ENCODE data around the gene HAND2.

Gene HAND2

GRCh38 chr4:173527103-173527891 is 2.7 kb downstream of the HAND2 start:
- H3K36me3 ChIP-seq (ENCODE audit: control insufficient read depth, insufficient read depth, low read length) = no peaks in the 10 kb centered on the region
- peaks cover 16% of the 10 kb centered on the region for H3K4me1 ChIP-seq (ENCODE audit: control insufficient read depth, insufficient read depth, low read length, poor library complexity, severe bottlenecking)
- H3K27ac ChIP-seq (ENCODE audit: low read depth, low read length, severe bottlenecking) = peak overlapping the region; percentile 45
- H3K9me3 ChIP-seq (ENCODE audit: control insufficient read depth, low read length) = no peaks in the 10 kb centered on the region
- H3K4me3 ChIP-seq (ENCODE audit: extremely low read depth, insufficient read depth, low read length, poor library complexity, severe bottlenecking) = peak overlapping the region; percentile 47
- whole genome bisulfite sequencing, 2 experiments (ENCODE audit: insufficient coverage in 2 of 2) = 2 to 3% methylated on average over 31 to 41 of the region's 42 CpGs

GRCh38 chr4:173526724-173527102 is 3.3 kb downstream of the HAND2 start:
- H3K36me3 ChIP-seq (ENCODE audit: control insufficient read depth, insufficient read depth, low read length) = no peaks in the 10 kb centered on the region
- no peaks in the 10 kb centered on the region for H3K9me3 ChIP-seq (ENCODE audit: control insufficient read depth, low read length)
- peak overlapping the region; percentile 30 for H3K27ac ChIP-seq (ENCODE audit: low read depth, low read length, severe bottlenecking)
- peaks cover 16% of the 10 kb centered on the region for H3K4me1 ChIP-seq (ENCODE audit: control insufficient read depth, insufficient read depth, low read length, poor library complexity, severe bottlenecking)
- peak overlapping the region; percentile 47 for H3K4me3 ChIP-seq (ENCODE audit: extremely low read depth, insufficient read depth, low read length, poor library complexity, severe bottlenecking)
- 3% methylated on average over 9 of the region's 13 CpGs; no CpG with 5 or more reads in 1 of the 2 experiments for WGBS, 2 experiments (ENCODE audit: insufficient coverage in 2 of 2)

- Histone ChIP-seq H3K4me1 (ENCODE audit: control insufficient read depth, insufficient read depth, low read length, poor library complexity, severe bottlenecking) (peaks cover 16% of the 10 kb centered on the region), H3K27ac (ENCODE audit: low read depth, low read length, severe bottlenecking) (peak overlapping the region; percentile 94), H3K9me3 (ENCODE audit: control insufficient read depth, low read length) (no peaks in the 10 kb centered on the region), H3K36me3 (ENCODE audit: control insufficient read depth, insufficient read depth, low read length) (no peaks in the 10 kb centered on the region), H3K4me3 (ENCODE audit: extremely low read depth, insufficient read depth, low read length, poor library complexity, severe bottlenecking) (peak overlapping the region; percentile 47)
- 0 to 11% methylated on average over 1 to 5 of the region's 10 CpGs for WGBS, 2 experiments (ENCODE audit: insufficient coverage in 2 of 2)
These were observed 4.0 kb downstream of the HAND2 start for GRCh38 chr4:173526027-173526482.

DNA sequence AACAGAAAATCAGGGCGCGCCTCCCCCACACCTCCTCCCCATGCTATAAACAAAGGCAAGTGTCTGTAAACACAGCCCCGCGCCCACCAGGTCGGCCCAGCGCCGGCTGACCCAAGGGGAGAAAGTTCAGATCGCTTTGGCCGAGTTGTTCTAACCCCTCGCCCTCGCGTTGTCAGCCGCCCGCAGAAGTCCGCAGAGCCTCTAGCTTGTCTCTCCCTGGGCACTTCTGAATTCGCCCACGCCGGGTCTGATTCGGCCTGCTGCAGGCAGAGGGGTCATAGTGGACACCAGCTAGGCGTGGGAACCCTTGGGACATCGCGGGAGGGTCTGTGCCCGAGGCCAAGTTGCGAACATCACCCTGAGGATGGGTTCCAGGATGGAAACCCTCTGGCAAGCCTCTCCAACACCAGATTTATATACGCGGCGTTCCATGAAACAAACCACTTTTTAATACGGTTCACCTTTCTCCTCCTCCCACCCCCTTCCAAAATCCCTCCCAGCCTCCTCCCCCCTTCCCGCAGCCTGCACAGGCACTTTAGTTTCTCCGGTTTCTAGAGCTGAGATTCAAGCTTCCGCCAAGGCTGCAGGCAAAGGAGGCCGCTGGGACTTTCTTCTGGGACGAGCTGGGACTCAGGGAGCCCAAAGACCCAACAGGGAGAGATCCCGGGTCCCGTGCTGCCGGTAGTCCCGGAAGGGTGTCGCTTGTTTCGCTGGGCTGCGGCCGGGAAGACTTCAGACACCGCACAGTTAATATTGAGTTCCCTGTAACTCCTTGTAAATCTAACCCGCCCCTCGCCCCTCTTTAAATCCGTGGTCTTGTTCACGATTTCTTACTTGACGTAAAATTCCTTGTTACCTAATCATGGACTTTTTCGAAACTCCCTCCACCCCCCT is 4.7 kb downstream of the HAND2 start:
- Histone ChIP-seq H3K4me3 (ENCODE audit: extremely low read depth, insufficient read depth, low read length, poor library complexity, severe bottlenecking) (peak overlapping the region; percentile 47), H3K27ac (ENCODE audit: low read depth, low read length, severe bottlenecking) (peak overlapping the region; percentile 94), H3K36me3 (ENCODE audit: control insufficient read depth, insufficient read depth, low read length) (no peaks in the 10 kb centered on the region), H3K9me3 (ENCODE audit: control insufficient read depth, low read length) (no peaks in the 10 kb centered on the region), H3K4me1 (ENCODE audit: control insufficient read depth, insufficient read depth, low read length, poor library complexity, severe bottlenecking) (peaks cover 16% of the 10 kb centered on the region)
- WGBS, 2 experiments (ENCODE audit: insufficient coverage in 2 of 2) = 3 to 4% methylated on average over 43 to 45 of the region's 48 CpGs

GRCh38 chr4:173524218-173525117 is 5.6 kb downstream of the HAND2 start:
- H3K27ac ChIP-seq (ENCODE audit: low read depth, low read length, severe bottlenecking) = peak overlapping the region; percentile 94
- WGBS, 2 experiments (ENCODE audit: insufficient coverage in 2 of 2) = 22 to 28% methylated on average over 15 to 23 of the region's 25 CpGs
- H3K36me3 ChIP-seq (ENCODE audit: control insufficient read depth, insufficient read depth, low read length) = no peaks in the 10 kb centered on the region
- H3K9me3 ChIP-seq (ENCODE audit: control insufficient read depth, low read length) = no peaks in the 10 kb centered on the region
- peaks cover 16% of the 10 kb centered on the region for H3K4me1 ChIP-seq (ENCODE audit: control insufficient read depth, insufficient read depth, low read length, poor library complexity, severe bottlenecking)
- peak overlapping the region; percentile 47 for H3K4me3 ChIP-seq (ENCODE audit: extremely low read depth, insufficient read depth, low read length, poor library complexity, severe bottlenecking)

- Histone ChIP-seq H3K4me1 (ENCODE audit: control insufficient read depth, insufficient read depth, low read length, poor library complexity, severe bottlenecking) (peaks cover 18% of the 10 kb centered on the region), H3K9me3 (ENCODE audit: control insufficient read depth, low read length) (no peaks in the 10 kb centered on the region), H3K4me3 (ENCODE audit: extremely low read depth, insufficient read depth, low read length, poor library complexity, severe bottlenecking) (peak overlapping the region; percentile 42), H3K27ac (ENCODE audit: low read depth, low read length, severe bottlenecking) (peak overlapping the region; percentile 94), H3K36me3 (ENCODE audit: control insufficient read depth, insufficient read depth, low read length) (no peaks in the 10 kb centered on the region)
- WGBS, 2 experiments (ENCODE audit: insufficient coverage in 2 of 2) = 4 to 9% methylated on average over 19 to 21 of the region's 21 CpGs
These were observed 7.1 kb downstream of the HAND2 start for GRCh38 chr4:173522951-173523395.

DNA sequence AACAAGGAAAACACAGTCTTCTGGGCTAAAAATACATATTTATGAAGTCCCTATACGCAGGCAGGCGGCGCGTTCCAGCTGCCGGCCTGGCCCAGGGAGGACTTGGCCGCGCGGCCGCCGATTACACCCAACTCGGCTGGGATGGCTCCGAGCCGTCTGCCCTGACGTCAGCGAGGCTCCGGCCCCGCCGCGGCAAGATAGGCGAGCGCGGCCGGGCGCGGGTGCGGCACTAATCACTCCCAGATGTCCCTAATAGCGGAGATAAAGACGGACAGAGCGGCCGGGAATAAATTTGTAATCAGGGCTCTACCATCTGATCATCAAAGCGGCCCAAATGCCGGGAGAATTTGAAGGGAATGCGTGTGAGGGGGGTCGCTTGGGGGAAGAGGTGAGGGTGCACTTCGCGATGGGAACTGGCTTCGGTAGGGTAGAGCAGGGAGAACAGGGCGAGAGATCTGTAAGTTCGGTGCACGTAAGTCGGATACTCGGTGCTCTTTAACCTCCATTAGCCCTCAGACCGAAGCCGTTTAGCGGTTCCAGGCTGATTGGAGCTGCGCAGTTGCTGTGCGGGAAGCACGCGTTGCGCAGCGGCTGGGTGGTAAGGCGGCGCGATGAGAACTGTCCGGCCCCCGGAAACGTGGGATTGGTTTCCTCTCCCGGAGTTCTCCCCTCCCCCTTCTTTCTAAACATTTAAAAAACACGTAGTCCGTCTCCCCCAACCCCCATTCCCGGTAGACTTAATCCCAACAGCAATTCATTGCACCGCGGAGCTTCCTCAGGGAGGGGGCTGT is 7.7 kb downstream of the HAND2 start:
- H3K9me3 ChIP-seq (ENCODE audit: control insufficient read depth, low read length) = no peaks in the 10 kb centered on the region
- H3K27ac ChIP-seq (ENCODE audit: low read depth, low read length, severe bottlenecking) = peak overlapping the region; percentile 94
- H3K4me1 ChIP-seq (ENCODE audit: control insufficient read depth, insufficient read depth, low read length, poor library complexity, severe bottlenecking) = peaks cover 18% of the 10 kb centered on the region
- peak overlapping the region; percentile 42 for H3K4me3 ChIP-seq (ENCODE audit: extremely low read depth, insufficient read depth, low read length, poor library complexity, severe bottlenecking)
- WGBS, 2 experiments (ENCODE audit: insufficient coverage in 2 of 2) = 0 to 1% methylated on average over 42 to 60 of the region's 63 CpGs
- no peaks in the 10 kb centered on the region for H3K36me3 ChIP-seq (ENCODE audit: control insufficient read depth, insufficient read depth, low read length)

GRCh38 chr4:173521467-173522159 is 8.4 kb downstream of the HAND2 start:
- 4 to 5% methylated on average over 16 to 21 of the region's 27 CpGs for WGBS, 2 experiments (ENCODE audit: insufficient coverage in 2 of 2)
- Histone ChIP-seq H3K9me3 (ENCODE audit: control insufficient read depth, low read length) (no peaks in the 10 kb centered on the region), H3K4me1 (ENCODE audit: control insufficient read depth, insufficient read depth, low read length, poor library complexity, severe bottlenecking) (peaks cover 19% of the 10 kb centered on the region), H3K27ac (ENCODE audit: low read depth, low read length, severe bottlenecking) (peak overlapping the region; percentile 94), H3K36me3 (ENCODE audit: control insufficient read depth, insufficient read depth, low read length) (no peaks in the 10 kb centered on the region), H3K4me3 (ENCODE audit: extremely low read depth, insufficient read depth, low read length, poor library complexity, severe bottlenecking) (peak overlapping the region; percentile 42)

DNA sequence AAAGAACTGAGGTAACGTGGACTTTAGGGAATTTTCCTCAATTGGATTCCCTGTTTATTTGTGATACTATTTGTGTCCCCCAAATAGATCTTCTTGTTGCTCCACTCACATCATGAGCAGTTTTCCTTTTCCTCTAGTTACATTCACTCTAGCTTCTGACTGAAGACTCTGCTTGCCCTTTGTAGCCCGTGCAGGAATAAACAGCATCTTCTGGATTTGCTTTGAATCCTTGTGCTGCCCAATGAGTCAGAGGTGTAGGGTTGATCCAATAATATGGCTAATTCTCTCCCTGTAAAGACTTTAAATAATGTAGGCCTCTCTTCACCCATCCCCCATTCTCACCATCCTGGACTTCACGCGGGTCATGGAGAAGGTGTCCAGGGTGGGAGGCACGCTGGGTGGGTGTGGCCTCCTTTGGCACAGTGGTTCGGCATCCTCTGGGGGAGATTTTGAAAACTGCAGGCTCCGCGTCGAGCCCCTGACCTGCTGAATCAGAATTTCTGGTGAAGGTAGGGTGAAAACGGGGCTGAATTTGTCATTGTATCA is 9.0 kb downstream of the HAND2 start:
- no peaks in the 10 kb centered on the region for H3K9me3 ChIP-seq (ENCODE audit: control insufficient read depth, low read length)
- 2 to 9% methylated on average over 5 to 6 of the region's 10 CpGs for WGBS, 2 experiments (ENCODE audit: insufficient coverage in 2 of 2)
- no peaks in the 10 kb centered on the region for H3K36me3 ChIP-seq (ENCODE audit: control insufficient read depth, insufficient read depth, low read length)
- H3K4me1 ChIP-seq (ENCODE audit: control insufficient read depth, insufficient read depth, low read length, poor library complexity, severe bottlenecking) = peaks cover 23% of the 10 kb centered on the region
- no peak overlapping the region for H3K4me3 ChIP-seq (ENCODE audit: extremely low read depth, insufficient read depth, low read length, poor library complexity, severe bottlenecking)
- peak overlapping the region; percentile 94 for H3K27ac ChIP-seq (ENCODE audit: low read depth, low read length, severe bottlenecking)

All from mesodermal cell (in vitro differentiated cells).